8988T (cell line): ENCODE results near the gene PTPRB.
"Not testable (repeated sequence)": the region's sequence is repeated elsewhere in the genome, so short reads cannot be mapped to it uniquely, and the experiment has no call there.

Experiments
- DNase-seq: peaks from one replicate; pipeline ENCODE4 v3.0.0; 2011

Gene PTPRB

DNA sequence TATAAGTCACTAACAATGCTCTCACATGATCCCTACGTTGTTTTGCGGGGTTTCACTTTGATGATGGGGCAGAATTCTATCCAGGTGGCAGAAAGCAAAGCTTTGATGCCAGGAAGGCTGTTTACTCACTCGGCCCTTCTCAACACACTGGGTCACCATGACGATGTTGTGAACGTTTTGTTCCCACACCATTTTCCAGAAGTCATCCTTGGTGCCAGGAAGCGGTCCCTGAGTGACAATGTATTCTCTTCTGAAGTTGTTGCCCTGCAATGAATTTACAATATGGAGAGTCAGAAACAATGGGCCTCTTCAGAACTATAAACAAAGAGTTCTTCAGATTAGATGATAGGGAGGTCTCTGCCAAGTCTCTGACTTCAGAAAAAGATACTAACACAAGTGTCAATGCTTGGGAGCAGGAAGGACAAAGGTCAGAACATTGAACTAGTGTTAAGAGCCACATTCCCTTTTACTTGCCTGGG is 101.3 kb downstream of the PTPRB start:
- no peak for DNase-seq

DNA sequence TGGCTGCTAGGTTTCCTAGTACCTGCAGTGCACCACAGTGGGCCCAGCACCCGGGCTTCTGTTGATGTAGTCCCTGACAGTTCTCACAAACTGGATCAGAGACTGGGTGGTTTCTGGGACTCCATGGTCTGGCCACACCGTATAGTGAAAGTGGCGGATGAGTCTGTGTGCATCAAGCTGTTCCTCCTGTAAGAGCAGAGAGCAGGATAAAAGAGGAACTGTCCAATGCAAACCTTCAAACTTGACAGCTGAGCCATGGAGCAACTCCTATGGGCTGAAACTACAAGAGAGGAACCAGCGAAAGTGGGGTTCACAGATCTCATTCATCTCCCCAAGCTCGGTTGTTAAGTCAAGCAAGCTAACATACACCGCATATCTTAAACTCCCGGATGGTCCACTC is 102.8 kb downstream of the PTPRB start:
- DNase-seq = no peak

DNA sequence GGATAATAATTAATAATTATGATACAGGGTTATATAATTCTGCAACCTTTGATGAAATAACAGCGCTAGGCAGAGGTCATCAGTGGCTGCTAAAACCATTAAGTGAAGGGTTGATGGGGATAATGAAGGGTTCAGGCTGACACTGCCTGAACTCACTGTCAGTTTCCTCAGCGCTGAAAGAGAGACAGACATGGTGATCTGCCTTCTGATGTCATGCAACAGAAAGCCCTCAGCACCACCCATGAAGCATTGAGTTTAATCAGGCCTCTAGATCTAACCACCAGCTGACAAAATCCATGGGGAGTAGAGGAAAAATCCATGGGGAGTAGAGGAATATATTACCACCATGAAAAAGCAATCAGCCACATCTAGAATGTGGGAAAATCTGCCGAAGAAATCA is 107.6 kb downstream of the PTPRB start:
- DNase-seq = no peak

DNA sequence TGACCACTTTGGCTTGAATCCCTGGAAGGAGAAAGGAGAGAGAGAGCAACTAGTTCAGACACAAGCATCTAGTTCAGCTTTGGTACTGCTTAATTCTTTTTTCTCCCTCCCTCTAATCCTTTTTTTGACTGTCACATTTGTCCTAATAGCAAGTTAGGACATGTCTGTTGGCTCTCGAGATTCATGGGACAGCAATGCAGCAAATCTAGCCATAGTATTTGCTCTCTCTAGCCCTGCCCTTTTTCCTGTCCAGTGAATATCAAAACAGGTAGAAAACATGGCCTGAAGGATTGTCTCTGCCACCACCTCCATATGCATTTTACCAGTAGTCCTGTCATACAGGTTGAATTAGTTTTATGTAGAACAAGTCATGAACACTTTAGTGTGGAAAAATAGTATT is 116.4 kb downstream of the PTPRB start:
- DNase-seq = no peak

DNA sequence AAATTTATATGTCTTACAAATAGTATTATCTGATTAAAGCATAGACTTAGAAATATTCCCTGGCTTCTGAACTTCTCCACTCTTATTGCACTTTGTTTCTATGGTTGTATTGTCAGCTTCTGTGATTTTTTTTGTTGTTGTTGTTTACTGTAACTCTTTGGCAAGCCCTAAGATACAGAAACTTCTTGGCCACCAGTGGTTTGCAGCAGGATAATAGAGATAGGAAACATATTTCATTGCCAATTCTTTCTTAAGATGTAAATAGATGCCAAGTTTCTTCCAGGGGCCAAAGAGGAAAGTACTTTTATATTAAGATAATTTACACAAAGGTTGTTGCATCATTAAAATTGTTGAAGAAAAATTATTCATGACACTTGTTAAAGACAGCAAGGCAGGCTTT is 123.8 kb downstream of the PTPRB start:
- DNase-seq = no peak

DNA sequence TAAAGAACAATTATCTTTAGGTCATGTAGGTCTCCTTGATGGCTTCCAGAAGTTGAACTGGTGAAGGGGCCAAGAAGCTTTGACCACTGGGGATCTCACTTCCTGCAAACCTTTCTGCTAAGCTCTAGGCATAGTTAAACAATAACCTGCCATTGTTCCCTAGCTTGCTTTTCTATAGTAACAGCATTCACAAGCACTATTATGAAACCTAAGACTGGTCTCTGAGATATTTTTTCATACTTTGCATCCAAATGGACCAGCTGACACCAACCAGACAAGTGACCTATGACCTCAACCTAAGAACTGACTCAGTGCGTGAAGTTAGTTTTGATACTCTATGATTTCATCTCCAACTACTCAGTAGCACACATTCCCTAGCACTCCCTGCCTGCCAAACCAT is 129.1 kb downstream of the PTPRB start:
- DNase-seq = no peak

DNA sequence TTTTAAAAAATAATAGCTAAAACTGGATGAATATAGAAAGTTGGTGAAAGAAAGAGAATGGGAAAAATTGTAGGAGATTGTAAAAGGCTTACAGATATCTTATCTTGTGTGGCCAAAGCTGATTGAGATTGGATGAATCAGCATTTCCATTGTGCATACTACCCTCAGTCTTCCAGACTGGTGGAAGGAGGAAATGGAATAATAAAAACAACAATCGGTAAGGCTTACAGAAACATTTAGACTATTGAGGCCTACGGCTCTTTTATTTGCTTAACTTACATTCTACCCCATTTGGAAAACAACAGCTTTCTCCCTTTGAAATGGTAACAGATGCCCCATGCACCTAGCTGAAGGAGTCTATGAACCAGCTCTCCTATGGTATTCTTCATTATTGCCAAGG is 129.8 kb downstream of the PTPRB start:
- no peak for DNase-seq

DNA sequence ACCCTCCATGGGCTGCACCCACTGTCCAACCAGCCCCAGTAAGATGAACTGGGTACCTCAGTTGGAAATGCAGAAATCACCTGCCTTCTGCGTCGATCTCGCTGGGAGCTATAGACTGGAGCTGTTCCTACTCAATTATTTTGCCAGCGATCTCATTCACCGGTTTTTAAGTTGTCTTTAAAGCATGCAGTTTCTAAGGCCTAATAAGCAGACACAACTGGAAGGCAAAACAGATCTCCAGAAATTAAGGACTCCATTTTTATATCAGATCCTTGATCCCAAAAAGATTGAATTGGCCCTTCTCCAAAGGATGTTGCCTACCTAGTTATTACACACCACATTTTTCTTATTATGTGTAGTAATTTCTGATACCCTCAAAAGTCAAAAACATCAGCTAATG is 139.7 kb downstream of the PTPRB start:
- DNase-seq = no peak

DNA sequence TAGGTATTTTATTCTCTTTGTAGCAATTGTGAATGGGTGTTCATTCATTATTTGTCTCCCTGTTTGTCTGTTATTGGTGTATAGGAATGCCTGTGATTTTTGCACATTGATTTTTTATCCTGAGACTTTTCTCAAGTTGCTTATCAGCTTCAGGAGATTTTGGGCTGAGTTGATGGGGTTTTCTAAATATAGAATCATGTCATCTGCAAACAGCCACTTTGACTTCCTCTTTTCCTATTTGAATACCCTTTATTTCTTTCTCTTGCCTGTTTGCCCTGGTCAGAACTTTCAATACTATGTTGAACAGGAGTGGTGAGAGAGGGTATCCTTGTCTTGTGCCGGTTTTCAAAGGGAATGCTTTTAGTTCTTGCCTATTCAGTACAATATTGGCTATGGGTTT is 144.3 kb downstream of the PTPRB start:
- DNase-seq = not testable (repeated sequence)

DNA sequence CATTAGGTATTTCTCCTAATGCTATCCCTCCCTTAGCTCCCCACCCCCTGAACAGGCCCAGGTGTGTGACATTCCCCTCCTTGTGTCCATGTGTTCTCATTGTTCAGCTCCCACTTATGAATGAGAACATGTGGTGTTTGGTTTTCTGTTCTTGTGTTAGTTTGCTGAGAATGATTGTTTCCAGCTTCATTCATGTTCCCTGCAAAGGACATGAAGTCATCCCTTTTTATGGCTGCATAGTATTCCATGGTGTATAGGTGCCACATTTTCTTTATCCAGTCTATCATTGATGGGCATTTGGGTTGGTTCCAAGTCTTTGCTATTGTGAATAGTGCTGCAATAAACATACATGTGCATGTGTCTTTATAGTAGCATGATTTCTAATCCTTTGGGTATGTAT is 146.3 kb downstream of the PTPRB start:
- not testable (repeated sequence) for DNase-seq

DNA sequence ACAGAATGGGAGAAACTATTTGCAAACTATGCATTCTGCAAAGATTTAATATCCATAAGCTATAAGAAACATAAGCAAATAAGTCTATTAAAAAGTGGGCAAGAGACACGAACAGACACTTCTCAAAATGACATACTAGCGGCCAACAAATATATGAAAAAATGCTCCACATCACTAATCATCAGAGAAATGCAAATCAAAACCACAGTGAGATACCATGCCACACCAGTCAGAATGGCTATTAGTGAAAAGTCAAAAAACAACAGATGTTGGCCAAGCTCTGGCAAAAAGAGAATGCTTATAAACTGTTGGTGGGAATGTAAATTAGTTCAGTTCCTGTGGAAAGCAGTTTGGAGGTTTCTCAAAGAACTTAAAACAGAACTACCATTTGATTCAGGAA is 149.8 kb downstream of the PTPRB start:
- no peak for DNase-seq

DNA sequence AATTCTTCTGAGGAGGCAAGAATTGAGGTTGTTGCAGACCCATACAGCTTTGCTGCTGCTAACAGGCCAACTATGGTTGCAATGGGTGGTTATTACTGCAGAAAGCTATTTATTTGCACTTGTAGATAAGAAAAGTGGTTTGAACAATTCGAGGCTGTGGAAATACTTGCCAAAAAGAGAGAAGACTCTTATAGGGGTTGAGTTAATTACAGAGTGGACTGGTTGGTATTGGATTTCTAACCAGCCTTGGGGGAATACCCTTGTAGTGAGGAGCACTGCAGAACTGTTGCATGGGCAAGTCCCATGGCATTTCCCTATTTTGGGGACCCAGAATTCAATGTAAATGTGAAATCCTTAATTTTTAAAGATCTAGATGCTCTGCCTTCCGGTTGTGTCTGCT is 150.6 kb downstream of the PTPRB start:
- no peak for DNase-seq

DNA sequence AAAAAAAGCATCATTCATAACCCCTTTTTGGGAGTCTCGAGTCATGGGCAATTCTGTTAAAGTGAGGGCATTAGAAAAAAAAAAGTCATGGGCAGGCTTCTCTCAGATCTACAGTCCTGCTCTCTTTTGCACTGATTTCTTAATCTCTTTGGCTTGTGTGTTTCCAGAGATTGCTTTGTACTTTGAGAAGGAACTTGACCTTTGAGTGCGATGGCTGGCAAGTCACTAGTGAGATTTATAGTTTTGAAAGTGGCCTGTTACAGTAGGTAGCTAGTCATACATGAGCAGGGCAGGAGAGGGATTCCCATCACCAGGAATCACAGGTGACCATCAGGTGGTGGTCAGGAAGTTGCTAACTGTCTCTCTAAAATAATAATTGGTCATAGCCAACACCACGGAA is 151.5 kb downstream of the PTPRB start:
- no peak for DNase-seq

DNA sequence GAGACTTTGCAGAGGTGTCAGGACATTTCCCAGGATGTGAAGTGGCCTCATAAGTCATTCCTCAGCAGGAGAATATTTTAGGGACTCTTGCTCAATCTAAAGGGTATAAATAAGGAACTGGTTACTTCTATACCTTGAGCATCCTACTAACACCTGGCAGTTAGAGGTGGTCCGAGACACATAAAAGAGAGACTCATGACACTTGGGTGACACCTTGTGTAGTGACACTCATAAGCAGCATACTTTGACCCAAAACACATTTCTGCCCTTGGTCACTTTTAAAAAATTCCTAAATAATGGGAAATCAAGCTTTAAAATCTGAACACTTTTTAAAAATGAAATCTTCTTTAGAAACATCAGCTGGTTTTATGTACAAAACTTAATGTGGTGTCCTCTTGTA is 152.8 kb downstream of the PTPRB start:
- DNase-seq = no peak

DNA sequence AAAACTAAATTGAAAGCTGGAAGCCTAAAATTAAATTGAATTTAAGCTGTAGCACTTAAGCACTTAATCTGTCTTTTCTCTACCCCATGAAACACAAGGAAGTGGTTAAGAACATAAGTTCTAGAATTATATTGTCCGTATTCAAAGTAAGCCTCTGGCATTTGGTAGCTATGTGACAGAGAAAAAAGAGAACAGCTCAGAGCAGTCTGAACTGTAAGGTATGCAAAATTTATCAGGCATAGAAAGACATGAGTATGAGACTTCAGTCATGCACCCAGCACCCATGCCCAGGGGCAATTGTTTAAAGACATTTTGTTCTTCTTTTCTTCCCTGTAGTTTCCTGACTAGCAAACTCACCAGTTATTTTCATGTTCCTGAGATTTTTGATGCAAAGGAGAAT is 154.5 kb downstream of the PTPRB start:
- DNase-seq = no peak

DNA sequence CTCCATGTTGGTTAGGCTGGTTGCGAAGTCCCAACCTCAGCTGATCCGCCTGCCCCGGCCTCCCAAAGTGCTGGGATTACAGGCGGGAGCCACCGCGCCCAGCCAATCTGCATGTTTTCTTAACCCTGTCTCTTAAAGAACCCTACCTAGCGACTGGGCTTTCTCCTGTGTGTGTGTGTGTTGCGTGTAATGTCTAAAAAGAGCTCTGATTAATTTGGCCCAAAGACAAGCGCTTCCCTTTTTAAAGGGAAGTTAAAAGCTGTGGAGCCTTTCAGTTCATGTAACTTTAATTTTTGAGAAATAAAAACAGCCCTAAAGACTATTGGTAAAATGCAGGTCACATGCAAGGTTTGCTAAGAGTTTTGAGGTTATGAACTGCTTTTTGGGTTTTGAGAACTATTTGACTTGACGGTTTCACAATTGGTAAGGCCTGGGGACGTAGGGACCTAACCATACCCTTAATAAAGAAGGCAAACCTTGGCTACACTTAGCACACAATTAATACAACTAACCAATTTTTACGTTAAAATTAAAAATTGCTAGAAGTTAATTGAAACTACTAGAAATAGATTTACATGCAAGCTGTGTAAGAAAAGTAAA is 167.9 kb downstream of the PTPRB start:
- DNase-seq = no peak

DNA sequence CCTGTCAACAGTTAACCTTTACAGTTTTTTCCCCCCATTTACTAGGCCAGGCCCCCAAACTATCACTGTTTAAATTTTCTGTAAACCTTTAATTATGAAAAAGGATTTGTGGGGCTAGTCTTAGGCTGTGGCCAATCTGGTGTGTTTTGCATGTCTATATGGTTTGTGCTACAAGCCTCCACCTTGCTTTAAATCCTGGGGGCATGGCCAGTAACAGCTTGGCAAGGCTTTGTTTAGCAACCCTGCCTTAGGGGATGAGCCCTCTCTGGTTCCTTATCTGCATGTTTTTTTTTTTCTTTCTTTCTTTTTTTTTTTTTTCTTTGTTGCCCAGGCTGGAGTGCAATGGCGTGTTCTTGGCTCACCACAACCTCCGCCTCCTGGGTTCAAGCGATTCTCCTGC is 168.5 kb downstream of the PTPRB start:
- no peak for DNase-seq

DNA sequence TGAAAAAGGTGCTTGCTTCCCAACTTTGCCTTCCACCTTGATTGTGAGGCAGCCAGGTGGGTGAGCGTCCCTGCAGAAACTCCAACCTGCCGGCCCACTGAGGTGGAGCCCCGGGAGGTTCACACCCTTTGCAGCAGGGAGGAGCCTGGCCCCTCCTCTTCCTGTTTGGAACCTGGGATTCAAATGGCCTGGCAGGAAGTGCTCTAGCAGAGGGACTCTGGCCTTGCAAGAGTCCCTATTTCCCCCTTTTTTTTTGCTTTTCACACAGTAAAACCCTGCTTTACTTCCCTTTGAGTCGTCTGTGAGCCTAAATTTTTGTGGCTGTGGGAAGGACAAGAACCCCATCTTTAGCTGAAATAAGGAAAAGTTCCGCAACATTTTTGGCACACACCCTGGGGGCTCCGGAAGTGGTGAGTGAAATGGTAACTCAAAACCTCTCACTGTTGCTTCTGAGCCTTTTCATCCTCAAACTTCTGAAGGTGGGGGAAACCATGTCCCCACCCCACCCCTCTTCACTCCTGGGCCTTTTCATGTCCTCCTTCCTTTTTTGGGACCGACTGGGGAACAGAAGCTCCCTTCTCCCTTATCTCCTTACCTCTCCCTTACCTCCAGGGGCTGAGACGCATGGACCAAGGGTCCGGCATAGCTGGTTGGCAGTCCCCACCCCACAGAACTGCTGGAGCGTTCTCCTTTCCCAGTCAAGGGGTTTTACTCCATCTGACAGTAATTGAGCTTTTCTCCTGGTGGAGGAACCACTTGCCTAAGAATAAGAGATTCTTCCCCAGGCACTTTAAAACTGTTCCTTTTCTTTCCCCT is 169.1 kb downstream of the PTPRB start:
- no peak for DNase-seq

DNA sequence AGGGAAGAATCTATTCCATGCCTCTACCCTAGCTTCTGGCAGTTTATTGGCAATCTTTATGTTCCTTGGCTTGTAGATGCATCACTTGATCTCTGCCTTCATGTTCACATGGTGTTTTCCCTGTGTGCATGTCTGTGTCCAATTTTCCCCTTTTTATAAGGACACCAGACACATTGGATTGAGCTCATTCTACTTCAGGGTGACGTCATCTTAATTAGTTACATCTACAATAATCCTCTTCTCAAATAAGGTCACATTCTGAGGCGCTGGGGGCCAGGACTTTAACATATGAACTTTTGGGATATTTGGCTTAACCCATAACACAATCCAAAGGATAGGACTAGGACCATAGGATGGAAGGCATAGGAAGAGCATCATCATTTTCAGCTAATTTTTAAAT is 169.8 kb downstream of the PTPRB start:
- DNase-seq = no peak

DNA sequence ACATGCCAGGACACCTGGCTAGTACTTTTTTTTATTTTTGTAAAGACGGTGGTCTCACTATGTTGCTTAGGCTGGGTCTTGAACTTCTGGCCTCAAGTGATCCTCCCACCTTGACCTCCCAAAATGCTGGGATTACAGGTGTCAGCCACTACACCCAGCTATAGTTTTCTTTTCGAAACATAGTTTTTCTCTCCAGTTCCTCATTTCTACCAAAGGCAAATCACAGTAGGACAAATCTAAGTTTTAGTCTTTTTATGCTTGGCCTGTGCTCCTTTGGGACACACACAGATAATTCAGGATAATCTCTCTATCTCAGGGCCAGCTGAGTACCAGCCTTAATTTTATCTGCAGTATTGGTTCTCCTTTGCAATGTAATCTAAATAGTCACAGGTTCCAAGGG is 170.5 kb downstream of the PTPRB start:
- no peak for DNase-seq
